ENCODE results near the gene FLII. TPM values are rescaled to one million over a fixed set of nuclear protein-coding genes. Genes with fewer than 3 reads are reported as not detected.

Gene FLII
- total RNA-seq, 1 experiment from 2014 or later, result 298 TPM

GRCh38 chr17:18280766-18281371, 22.3 kb upstream of the FLII start:
- DNase-seq, result no peak
- Histone ChIP-seq H2BK120ac (ENCODE audit: low read depth, low read length, poor library complexity, severe bottlenecking) (no peak overlapping the region), H2BK5ac (ENCODE audit: insufficient read length, low read length) (no peak overlapping the region), H4K20me1 (ENCODE audit: control insufficient read depth, insufficient read depth, insufficient read length) (no peaks in the 10 kb centered on the region), H2AFZ (ENCODE audit: low read length) (no peak overlapping the region), H3K9me3 (ENCODE audit: control insufficient read depth, low read depth, low read length) (no peaks in the 10 kb centered on the region), H3T11ph (ENCODE audit: low read length) (no peak overlapping the region), H3K14ac (ENCODE audit: insufficient read depth, low read length) (no peak overlapping the region), H2BK12ac (ENCODE audit: insufficient read length, low read depth, low read length) (no peak overlapping the region), H3K4me2 (ENCODE audit: insufficient read depth, insufficient read length, low read length) (no peak overlapping the region), H3K79me2 (ENCODE audit: insufficient read depth, low read length) (no peaks in the 10 kb centered on the region), H3K4ac (ENCODE audit: low read depth, low read length) (no peak overlapping the region), H3K4me1 (ENCODE audit: insufficient read depth, low read length) (no peaks in the 10 kb centered on the region), H3K79me1 (ENCODE audit: insufficient read depth, low read depth, low read length, poor library complexity, severe bottlenecking) (no peaks in the 10 kb centered on the region), H3K23ac (ENCODE audit: insufficient read length, low read depth, low read length) (no peak overlapping the region), H2AK5ac (ENCODE audit: insufficient read length, low read length) (no peak overlapping the region), H2BK20ac (ENCODE audit: low read depth, low read length, poor library complexity, severe bottlenecking) (no peak overlapping the region), H3K56ac (ENCODE audit: insufficient read length, low read depth, low read length) (no peak overlapping the region), H4K8ac (replicated peaks; ENCODE audit: insufficient read length, low read depth, low read length) (no peak overlapping the region), H4K91ac (ENCODE audit: insufficient read length, low read depth, low read length) (no peak overlapping the region), H3K9ac (ENCODE audit: extremely low read depth, insufficient read length, low read length) (no peak overlapping the region), H2BK15ac (ENCODE audit: low read depth, low read length) (no peak overlapping the region), H3K23me2 (ENCODE audit: insufficient read length, low read depth, low read length, poor library complexity, severe bottlenecking) (no peaks in the 10 kb centered on the region), H3K27ac (ENCODE audit: insufficient read length, low read depth, low read length) (no peak overlapping the region), H3K18ac (ENCODE audit: insufficient read length, low read depth, low read length) (no peak overlapping the region), H4K5ac (ENCODE audit: insufficient read length, low read depth, low read length) (no peak overlapping the region), H3K27me3 (ENCODE audit: insufficient read depth, low read length) (no peaks in the 10 kb centered on the region)
- Mint-ChIP-seq H3K27me3 (ENCODE audit: low read depth) (no peaks in the 10 kb centered on the region), H3K27ac (no peak overlapping the region), H3K9me3 (no peaks in the 10 kb centered on the region), H3K4me3 (no peak overlapping the region), H3K4me1 (no peaks in the 10 kb centered on the region), H3K36me3 (ENCODE audit: insufficient read depth in 1 of 3, low read depth in 3 of 3) (peaks cover 49 to 87% (median 86%) of the 10 kb centered on the region in 3 experiments; a peak in 6 of 7 replicates)
- no CpG with 5 or more reads among the region's 5 CpGs for WGBS (ENCODE audit: extremely low coverage, insufficient read length, low lambda C conversion rate)
- TF ChIP-seq CTCF (conservative IDR thresholded peaks at IDR 0.05), result no peak
